Measurements from ENCODE around the gene CLPSL2.

The CLPSL2 gene

GRCh38 chr6:35752330-35752729, 24.1 kb upstream of the CLPSL2 start:
- TF ChIP-seq TAF1 (IDR thresholded peaks at IDR 0.05; ENCODE audit: borderline replicate concordance, low read depth, low read length) (no peak), POLR2A (IDR thresholded peaks at IDR 0.05; ENCODE audit: low read depth, low read length) (no peak), POLR2AphosphoS5 (IDR thresholded peaks at IDR 0.05; ENCODE audit: low read depth, low read length) (no peak)
- FAIRE-seq (no peak), DNase-seq (ENCODE audit: insufficient read length) (no peak)

- FAIRE-seq, result no peak
- TF ChIP-seq POLR2AphosphoS5 (IDR thresholded peaks at IDR 0.05; ENCODE audit: low read depth, low read length) (no peak), TAF1 (IDR thresholded peaks at IDR 0.05; ENCODE audit: borderline replicate concordance, low read depth, low read length) (no peak), POLR2A (IDR thresholded peaks at IDR 0.05; ENCODE audit: low read depth, low read length) (no peak)
- DNase-seq (ENCODE audit: insufficient read length), result no peak
Observed at GRCh38 chr6:35754452-35755277, 21.7 kb upstream of the CLPSL2 start.

- DNase-seq (ENCODE audit: insufficient read length), result no peak
- FAIRE-seq, result no peak
- TF ChIP-seq TAF1 (IDR thresholded peaks at IDR 0.05; ENCODE audit: borderline replicate concordance, low read depth, low read length) (no peak), POLR2AphosphoS5 (IDR thresholded peaks at IDR 0.05; ENCODE audit: low read depth, low read length) (no peak), POLR2A (IDR thresholded peaks at IDR 0.05; ENCODE audit: low read depth, low read length) (no peak)
Observed at GRCh38 chr6:35755278-35755924, 21.0 kb upstream of the CLPSL2 start.

GRCh38 chr6:35757456-35758123, 18.8 kb upstream of the CLPSL2 start:
- DNase-seq (ENCODE audit: insufficient read length) (no peak), FAIRE-seq (no peak)
- TF ChIP-seq POLR2A (IDR thresholded peaks at IDR 0.05; ENCODE audit: low read depth, low read length), result no peak
- no peak for TF ChIP-seq TAF1 (IDR thresholded peaks at IDR 0.05; ENCODE audit: borderline replicate concordance, low read depth, low read length)
- TF ChIP-seq POLR2AphosphoS5 (IDR thresholded peaks at IDR 0.05; ENCODE audit: low read depth, low read length), result no peak

GRCh38 chr6:35759426-35759825, 17.0 kb upstream of the CLPSL2 start:
- no peak for FAIRE-seq
- no peak for DNase-seq (ENCODE audit: insufficient read length)
- TF ChIP-seq TAF1 (IDR thresholded peaks at IDR 0.05; ENCODE audit: borderline replicate concordance, low read depth, low read length) (no peak), POLR2AphosphoS5 (IDR thresholded peaks at IDR 0.05; ENCODE audit: low read depth, low read length) (no peak), POLR2A (IDR thresholded peaks at IDR 0.05; ENCODE audit: low read depth, low read length) (no peak)

DNA sequence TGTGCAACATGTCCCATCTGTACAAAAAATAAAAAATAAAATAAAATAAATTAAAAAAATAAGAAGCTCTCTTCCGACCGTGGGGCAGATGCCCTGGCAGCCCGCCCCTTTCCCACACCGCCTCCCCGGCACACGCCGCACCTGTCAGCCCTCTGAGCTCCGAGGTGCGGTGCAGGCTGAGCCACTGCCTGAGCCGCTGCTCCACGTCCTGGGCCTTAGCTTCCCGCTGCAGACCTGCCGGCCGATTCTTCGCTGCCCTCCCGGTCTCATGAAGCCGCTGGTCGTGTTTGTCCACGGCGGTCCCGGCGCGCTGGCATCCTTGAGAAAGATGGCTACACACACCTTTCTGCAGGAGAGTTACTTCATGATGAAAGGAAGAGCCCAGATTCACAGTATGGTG, 10.7 kb upstream of the CLPSL2 start:
- DNase-seq (ENCODE audit: insufficient read length), result no peak
- FAIRE-seq, result no peak

GRCh38 chr6:35769211-35769610, 7.2 kb upstream of the CLPSL2 start:
- DNase-seq (ENCODE audit: insufficient read length), result no peak
- no peak for TF ChIP-seq POLR2AphosphoS5 (IDR thresholded peaks at IDR 0.05; ENCODE audit: low read depth, low read length)
- no peak for TF ChIP-seq TAF1 (IDR thresholded peaks at IDR 0.05; ENCODE audit: borderline replicate concordance, low read depth, low read length)
- TF ChIP-seq POLR2A (IDR thresholded peaks at IDR 0.05; ENCODE audit: low read depth, low read length), result no peak
- FAIRE-seq, result no peak

More for the DNA sequence above, 10.7 kb upstream of the CLPSL2 start:
- TF ChIP-seq POLR2A (IDR thresholded peaks at IDR 0.05; ENCODE audit: low read depth, low read length) (no peak), TAF1 (IDR thresholded peaks at IDR 0.05; ENCODE audit: borderline replicate concordance, low read depth, low read length) (no peak), POLR2AphosphoS5 (IDR thresholded peaks at IDR 0.05; ENCODE audit: low read depth, low read length) (no peak)

DNA sequence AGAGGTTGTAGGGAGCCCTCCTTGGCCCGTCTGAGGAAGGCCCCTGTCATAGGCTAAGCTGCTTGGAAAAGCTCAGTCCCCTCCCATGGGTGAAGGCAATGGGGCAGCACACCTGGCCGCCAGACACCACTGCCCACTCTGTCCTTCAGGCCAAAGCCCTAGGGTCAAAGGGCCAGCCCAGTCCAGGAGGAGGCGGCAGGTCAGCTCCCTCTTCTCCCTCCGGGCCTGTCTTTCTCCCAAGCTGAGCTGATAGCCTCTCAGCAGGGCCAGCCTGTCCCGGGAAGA, 5.1 kb upstream of the CLPSL2 start:
- DNase-seq (ENCODE audit: insufficient read length) (no peak), FAIRE-seq (no peak)
- TF ChIP-seq POLR2A (IDR thresholded peaks at IDR 0.05; ENCODE audit: low read depth, low read length) (no peak), TAF1 (IDR thresholded peaks at IDR 0.05; ENCODE audit: borderline replicate concordance, low read depth, low read length) (no peak)

- TF ChIP-seq POLR2A (IDR thresholded peaks at IDR 0.05; ENCODE audit: low read depth, low read length) (no peak), TAF1 (IDR thresholded peaks at IDR 0.05; ENCODE audit: borderline replicate concordance, low read depth, low read length) (no peak), POLR2AphosphoS5 (IDR thresholded peaks at IDR 0.05; ENCODE audit: low read depth, low read length) (no peak)
- no peak for FAIRE-seq
- DNase-seq (ENCODE audit: insufficient read length), result no peak
Observed at GRCh38 chr6:35774116-35774794, 2.1 kb upstream of the CLPSL2 start.

DNA sequence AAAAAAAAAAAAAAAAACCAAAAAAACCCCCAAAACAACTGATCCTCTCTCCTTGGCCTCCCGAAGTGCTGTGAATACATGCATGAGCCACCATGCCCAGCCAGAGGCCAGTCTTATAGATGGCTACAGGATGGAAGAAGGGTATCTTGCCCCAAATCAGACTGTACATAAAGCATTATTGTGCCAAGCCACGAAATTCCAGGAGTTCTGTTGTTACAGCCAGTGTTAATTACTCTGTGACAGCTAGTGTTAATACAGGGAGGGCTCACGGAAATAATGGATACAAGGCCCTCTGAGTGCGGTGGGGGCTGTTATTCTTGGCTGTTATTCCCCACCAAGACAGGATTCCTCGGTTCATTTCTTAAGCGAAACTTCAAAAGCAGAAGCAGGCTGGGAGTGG, 1.4 kb upstream of the CLPSL2 start:
- DNase-seq (ENCODE audit: insufficient read length) (no peak), FAIRE-seq (no peak)
- no peak for TF ChIP-seq POLR2A (IDR thresholded peaks at IDR 0.05; ENCODE audit: low read depth, low read length)
- no peak for TF ChIP-seq POLR2AphosphoS5 (IDR thresholded peaks at IDR 0.05; ENCODE audit: low read depth, low read length)
- no peak for TF ChIP-seq TAF1 (IDR thresholded peaks at IDR 0.05; ENCODE audit: borderline replicate concordance, low read depth, low read length)

DNA sequence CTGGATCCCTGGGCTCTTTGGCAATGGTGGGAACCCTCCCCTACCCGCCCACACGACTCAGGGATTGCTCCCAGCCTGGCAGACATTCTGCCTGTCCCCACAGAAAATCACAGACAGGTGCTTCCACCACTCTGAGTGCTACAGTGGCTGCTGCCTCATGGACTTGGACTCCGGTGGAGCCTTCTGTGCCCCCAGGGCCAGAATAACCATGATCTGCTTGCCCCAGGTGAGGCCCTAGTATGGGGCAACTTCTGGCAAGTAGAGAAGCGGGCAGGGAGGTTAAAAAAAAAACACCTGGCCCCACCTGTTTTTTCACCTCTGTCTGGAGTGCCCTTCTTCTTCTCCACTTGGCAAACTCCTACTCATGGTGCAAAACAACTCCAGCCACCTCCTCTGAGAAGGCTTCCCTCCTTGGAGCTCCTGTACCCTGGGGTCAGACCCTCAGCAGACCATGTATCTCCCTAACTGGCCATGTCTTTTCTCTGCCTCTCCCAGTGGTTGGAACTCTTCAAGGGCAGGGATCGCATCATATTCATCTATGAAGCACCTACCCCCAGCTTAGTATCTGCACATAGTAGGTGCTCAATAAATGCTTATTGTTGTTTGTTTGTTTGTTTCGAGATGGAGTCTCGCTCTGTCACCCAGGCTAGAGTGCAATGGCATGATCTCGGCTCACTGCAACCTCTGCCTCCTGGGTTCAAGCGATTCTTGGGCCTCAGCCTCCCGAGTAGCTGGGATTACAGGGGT, 1.1 kb downstream of the CLPSL2 start:
- no peak for DNase-seq (ENCODE audit: insufficient read length)
- FAIRE-seq, result no peak
- no peak for TF ChIP-seq POLR2AphosphoS5 (IDR thresholded peaks at IDR 0.05; ENCODE audit: low read depth, low read length)
- no peak for TF ChIP-seq POLR2A (IDR thresholded peaks at IDR 0.05; ENCODE audit: low read depth, low read length)
- no peak for TF ChIP-seq TAF1 (IDR thresholded peaks at IDR 0.05; ENCODE audit: borderline replicate concordance, low read depth, low read length)

All from GM12892 (cell line).